H1 (cell line): ENCODE measurements around the gene SPTBN5.

Experiments
- CEBPB ChIP-seq: IDR thresholded peaks from 2 replicates; pipeline ENCODE4 v1.6.1; 2012; ENCODE audit warnings: low read depth, low read length
- CHD2 ChIP-seq: IDR thresholded peaks from 2 replicates; pipeline ENCODE4 v1.6.1; 2012; ENCODE audit warnings: low read length, improper control_type of control experiment
- CTCF ChIP-seq, 3 experiments: IDR thresholded peaks; 1 replicate in 2 of 3; 2 replicates in 1 of 3; pipeline versions ENCODE4 v1.5.1 to v1.6.1; 2011; ENCODE audit warnings: low read length in 3 of 3, mild to moderate bottlenecking in 3 of 3, inconsistent platforms in 2 of 3, low read depth in 1 of 3, moderate library complexity in 1 of 3; ENCODE audit not compliant: insufficient read depth in 1 of 3; ENCODE audit errors: control extremely low read depth in 1 of 3
- JUN ChIP-seq: IDR thresholded peaks from 2 replicates; pipeline ENCODE4 v1.6.1; 2011; ENCODE audit warnings: low read depth, mild to moderate bottlenecking, improper control_type of control experiment, low read length
- MAX ChIP-seq: IDR thresholded peaks from 2 replicates; pipeline ENCODE4 v1.6.1; 2012; ENCODE audit warnings: inconsistent platforms
- NRF1 ChIP-seq: IDR thresholded peaks from 2 replicates; pipeline ENCODE4 v1.6.1; 2011; ENCODE audit warnings: mild to moderate bottlenecking, low read depth, low read length, improper control_type of control experiment
- PHF8 ChIP-seq: fragments of 200-600 bp; sonication (generic); conservative IDR thresholded peaks from 2 replicates; pipeline ENCODE4 v1.7.1; 2012; ENCODE audit warnings: low read depth, mild to moderate bottlenecking, inconsistent platforms, low read length, moderate library complexity
- POLR2A ChIP-seq, 2 experiments: IDR thresholded peaks; 1 replicate in 1 of 2; 2 replicates in 1 of 2; pipeline ENCODE4 v1.6.1; 2011; ENCODE audit warnings: low read depth in 2 of 2, low read length in 2 of 2, mild to moderate bottlenecking in 2 of 2; ENCODE audit errors: control extremely low read depth in 1 of 2
- POLR2AphosphoS5 ChIP-seq: IDR thresholded peaks from 2 replicates; pipeline ENCODE4 v1.6.1; 2011; ENCODE audit warnings: low read depth, low read length
- RAD21 ChIP-seq, 2 experiments: IDR thresholded peaks in 1 of 2; conservative IDR thresholded peaks in 1 of 2; 2 replicates each; pipeline ENCODE4 v1.6.1; 2011; ENCODE audit warnings: low read depth in 2 of 2, low read length in 2 of 2, improper control_type of control experiment in 1 of 2, inconsistent platforms in 1 of 2, mild to moderate bottlenecking in 1 of 2, moderate library complexity in 1 of 2
- RXRA ChIP-seq: IDR thresholded peaks from 2 replicates; pipeline ENCODE4 v1.6.1; 2011; ENCODE audit warnings: low read depth, mild to moderate bottlenecking, low read length, moderate library complexity; ENCODE audit not compliant: insufficient read depth
- SP1 ChIP-seq: IDR thresholded peaks from 2 replicates; pipeline ENCODE4 v1.6.1; 2011; ENCODE audit warnings: low read depth, low read length
- SP2 ChIP-seq: IDR thresholded peaks from 2 replicates; pipeline ENCODE4 v1.6.1; 2012; ENCODE audit warnings: mild to moderate bottlenecking, low read length, inconsistent platforms
- TBP ChIP-seq: IDR thresholded peaks from 2 replicates; pipeline ENCODE4 v1.6.1; 2011; ENCODE audit warnings: low read depth, low read length, improper control_type of control experiment

DNA sequence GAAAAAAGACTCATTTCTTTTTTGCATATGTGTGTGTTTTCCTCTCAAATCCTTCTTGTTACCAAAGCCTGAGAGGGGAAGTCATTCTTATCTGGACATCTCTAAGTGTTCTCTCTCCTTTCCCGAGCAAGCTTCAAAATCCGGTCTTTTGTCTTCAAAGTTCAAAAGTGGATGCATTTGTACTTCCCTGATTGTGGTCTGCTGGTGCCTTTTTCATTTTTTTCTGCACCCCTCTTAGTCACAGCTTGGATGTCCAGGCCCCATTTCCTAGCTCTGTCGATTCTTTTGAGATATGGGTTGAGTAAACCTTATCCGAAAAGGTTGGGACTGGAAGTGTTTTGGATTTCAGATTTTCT lies 43.7 kb upstream of the SPTBN5 start:
- TF ChIP-seq MAX (no peak), RXRA (no peak), CTCF (IDR thresholded peaks at IDR 0.05; ENCODE audit: control extremely low read depth in 1 of 3, insufficient read depth in 1 of 3, low read depth in 1 of 3, low read length in 3 of 3) (no peak), POLR2A (IDR thresholded peaks at IDR 0.05; ENCODE audit: control extremely low read depth in 1 of 2, low read depth in 2 of 2, low read length in 2 of 2) (no peak), CEBPB (no peak), PHF8 (no peak), TBP (no peak), SP2 (no peak), SP1 (no peak), JUN (no peak), POLR2AphosphoS5 (no peak), RAD21 (IDR thresholded peaks at IDR 0.05 in 1 of 2, conservative IDR thresholded peaks at IDR 0.05 in 1 of 2; ENCODE audit: low read depth in 2 of 2, low read length in 2 of 2) (no peak), CHD2 (no peak), NRF1 (no peak)
